Coronary artery (tissue), 2 donors: ENCODE measurements around the gene TFDP2.

ENCODE experiments used
- DNase-seq: peaks from one replicate; pipeline ENCODE4 v3.0.0-alpha.2; 2017; ENCODE audit warnings: low spot score
- H3K27ac ChIP-seq, 2 donors: fragments of 200-600 bp; sonication (generic); one replicate each; pipeline ENCODE4 v1.5.1; 2016 to 2019
- H3K4me3 ChIP-seq: fragments of 200-600 bp; sonication (generic); 2 replicates; pipeline ENCODE4 v1.5.1; 2016; ENCODE audit warnings: mild to moderate bottlenecking, moderate library complexity
- CTCF ChIP-seq: fragments of 200-600 bp; sonication (generic); IDR thresholded peaks from one replicate; pipeline ENCODE4 v1.5.1; 2019; ENCODE audit warnings: antibody characterized with exemption

Gene TFDP2

GRCh38 chr3:142051351-142051750 lies 98.0 kb downstream of the TFDP2 start:
- H3K27ac ChIP-seq: no peak overlapping the region
- no peak overlapping the region for H3K4me3 ChIP-seq
- TF ChIP-seq CTCF: no peak
- no peak for DNase-seq

- Histone ChIP-seq H3K27ac (no peak overlapping the region), H3K4me3 (no peak overlapping the region)
- DNase-seq: no peak
- TF ChIP-seq CTCF: no peak
Measured at GRCh38 chr3:142047021-142047369, 102.3 kb downstream of the TFDP2 start.

DNA sequence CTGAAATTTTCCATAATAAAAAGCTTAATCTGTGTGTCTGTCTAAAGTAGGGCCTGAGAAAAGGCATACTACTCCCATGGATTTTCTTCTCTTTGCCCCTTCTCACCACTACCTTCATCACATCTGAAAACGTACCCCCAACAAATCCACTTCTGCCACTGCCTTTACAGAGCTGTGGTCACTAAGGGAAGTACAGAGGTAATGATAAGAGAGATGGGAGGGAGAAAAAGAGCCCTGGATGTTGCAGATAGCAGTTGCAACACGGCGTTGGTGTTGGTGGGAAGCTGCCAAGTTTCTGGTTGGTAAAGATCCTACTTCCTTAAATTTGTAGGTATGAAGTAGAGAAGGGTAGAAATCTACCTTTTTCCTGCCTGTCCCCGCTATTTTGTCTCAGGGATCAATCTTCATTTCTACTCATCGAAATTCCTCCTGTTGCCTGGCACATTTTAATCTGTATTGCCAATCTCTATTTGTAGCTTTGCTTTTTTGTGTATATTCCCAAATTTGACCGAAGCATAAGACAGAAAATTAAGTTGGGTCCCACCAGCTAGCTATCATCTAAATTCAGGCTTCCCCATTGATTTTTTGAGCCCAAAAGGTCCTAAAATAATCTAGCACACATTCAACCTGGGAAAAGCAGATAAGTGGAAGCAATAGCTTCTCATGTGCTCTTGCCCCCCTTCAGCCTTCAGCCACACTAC lies 102.9 kb downstream of the TFDP2 start:
- DNase-seq: no peak
- H3K27ac ChIP-seq: no peak overlapping the region
- TF ChIP-seq CTCF: no peak
- H3K4me3 ChIP-seq: no peak overlapping the region

GRCh38 chr3:142040941-142041491 lies 108.3 kb downstream of the TFDP2 start:
- TF ChIP-seq CTCF: no peak
- DNase-seq: no peak
- Histone ChIP-seq H3K27ac (no peak overlapping the region), H3K4me3 (no peak overlapping the region)

DNA sequence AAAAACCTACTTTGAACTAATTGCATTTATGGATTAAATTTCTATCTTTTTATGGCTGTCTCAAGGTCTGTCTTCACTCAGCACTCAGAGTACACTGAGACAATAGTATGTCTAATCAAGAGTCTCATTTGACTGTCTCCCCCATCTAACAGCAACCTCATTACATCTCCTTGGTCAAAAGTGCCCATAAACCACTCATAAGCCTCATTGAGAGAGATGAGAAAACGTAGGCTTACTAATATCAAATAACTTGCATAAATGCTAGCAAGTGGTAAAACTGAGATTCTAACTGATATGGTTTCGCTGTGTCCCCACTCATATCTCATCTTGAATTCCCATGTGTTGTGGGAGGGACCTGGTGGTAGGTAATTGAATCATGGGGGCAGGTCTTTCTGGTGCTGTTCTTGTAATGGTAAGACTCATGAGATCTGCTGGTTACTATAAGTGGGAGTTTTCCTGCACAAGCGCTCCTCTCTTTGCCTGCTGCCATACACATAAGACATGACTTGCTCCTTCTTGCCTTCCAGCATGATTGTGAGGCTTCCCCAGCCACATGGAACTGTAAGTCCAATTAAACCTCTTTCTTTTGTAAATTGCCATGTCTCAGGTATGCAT lies 113.9 kb downstream of the TFDP2 start:
- Histone ChIP-seq H3K27ac (no peak overlapping the region), H3K4me3 (no peak overlapping the region)
- TF ChIP-seq CTCF: no peak
- DNase-seq: no peak

GRCh38 chr3:142033292-142033691 lies 116.1 kb downstream of the TFDP2 start:
- DNase-seq: no peak
- no peak for TF ChIP-seq CTCF
- Histone ChIP-seq H3K27ac (no peak overlapping the region), H3K4me3 (no peak overlapping the region)

- no peak for DNase-seq
- H3K4me3 ChIP-seq: no peak overlapping the region
- no peak overlapping the region for H3K27ac ChIP-seq
- TF ChIP-seq CTCF: no peak
Measured at GRCh38 chr3:142031575-142031974, 117.8 kb downstream of the TFDP2 start.
